WTC11 (cell line): ENCODE data around the gene GID8. TPM values are rescaled to one million over a fixed set of nuclear protein-coding genes. Genes with fewer than 3 reads are reported as not detected.

ENCODE experiments used
- ATAC-seq: fragments of 200-7000 bp; cut with Tn5 transposase; 2 replicates; pipeline ENCODE4 v1.10.0; 2021; ENCODE audit warnings: mild to moderate bottlenecking, moderate library complexity
- CTCF ChIA-PET: fragments of 300-600 bp; sonication (Branson Sonifier 250); formaldehyde crosslinking; loops from one replicate; lab custom pipeline; 2021; ENCODE audit warnings: antibody characterized with exemption; lab: Charles Lee
- POLR2A ChIA-PET: fragments of 350-600 bp; sonication (Branson Sonifier 250); formaldehyde crosslinking; loops from one replicate; lab custom pipeline; 2021; ENCODE audit warnings: antibody characterized with exemption; lab: Charles Lee
- DNase-seq: peaks from one replicate; pipeline ENCODE4 v3.0.0; 2021; ENCODE audit warnings: low spot score
- H3K27ac Mint-ChIP-seq: 2 replicates; pipeline ENCODE4 v1.8.0; 2021; ENCODE audit warnings: mixed read lengths
- H3K27me3 Mint-ChIP-seq: 2 replicates; pipeline ENCODE4 v1.8.0; 2021; ENCODE audit warnings: low read depth, mild to moderate bottlenecking, moderate library complexity, mixed read lengths
- H3K36me3 Mint-ChIP-seq: 2 replicates; pipeline ENCODE4 v1.8.0; 2021; ENCODE audit warnings: mixed read lengths
- H3K4me1 Mint-ChIP-seq: 2 replicates; pipeline ENCODE4 v1.8.0; 2022; ENCODE audit warnings: mixed read lengths
- H3K4me3 Mint-ChIP-seq: 2 replicates; pipeline ENCODE4 v1.8.0; 2021; ENCODE audit warnings: mild to moderate bottlenecking, moderate library complexity, mixed read lengths
- H3K9me3 Mint-ChIP-seq: 2 replicates; pipeline ENCODE4 v1.8.0; 2021; ENCODE audit warnings: mixed read lengths
- ATF1 ChIP-seq: sonication (generic); formaldehyde crosslinking; IDR thresholded peaks from 2 replicates; pipeline ENCODE4 v1.8.1; 2023; ENCODE audit warnings: mild to moderate bottlenecking, moderate library complexity, missing genetic modification reagents
- CDX4 ChIP-seq: fragments of 250-450 bp; sonication (Bioruptor Pico); IDR thresholded peaks from 2 replicates; pipeline ENCODE4 v1.9.0; 2021; ENCODE audit warnings: moderate library complexity, mild to moderate bottlenecking, inconsistent platforms, borderline replicate concordance
- E2F4 ChIP-seq: sonication (generic); formaldehyde crosslinking; IDR thresholded peaks from 2 replicates; pipeline ENCODE4 v1.8.1; 2022; ENCODE audit warnings: low read depth, mild to moderate bottlenecking, moderate library complexity, missing genetic modification reagents, borderline replicate concordance
- ERG ChIP-seq: fragments of 250-450 bp; sonication (Bioruptor Pico); IDR thresholded peaks from 2 replicates; pipeline ENCODE4 v1.8.0; 2021; ENCODE audit warnings: mild to moderate bottlenecking
- ESRRA ChIP-seq: sonication (generic); formaldehyde crosslinking; IDR thresholded peaks from 2 replicates; pipeline ENCODE4 v1.8.1; 2022; ENCODE audit warnings: mild to moderate bottlenecking, missing genetic modification reagents, borderline replicate concordance
- FOXP4 ChIP-seq: sonication (generic); formaldehyde crosslinking; IDR thresholded peaks from 2 replicates; pipeline ENCODE4 v1.8.0; 2022; ENCODE audit warnings: mild to moderate bottlenecking, missing genetic modification reagents
- GRHL2 ChIP-seq: fragments of 250-450 bp; sonication (Bioruptor Pico); IDR thresholded peaks from 2 replicates; pipeline ENCODE4 v1.8.0; 2022; ENCODE audit warnings: mild to moderate bottlenecking, moderate library complexity; ENCODE audit not compliant: insufficient replicate concordance, severe bottlenecking
- IRF1 ChIP-seq: sonication (generic); formaldehyde crosslinking; IDR thresholded peaks from 2 replicates; pipeline ENCODE4 v1.8.0; 2023; ENCODE audit warnings: missing genetic modification reagents
- JAZF1 ChIP-seq: fragments of 250-450 bp; sonication (Bioruptor Pico); IDR thresholded peaks from 2 replicates; pipeline ENCODE4 v1.9.0; 2021; ENCODE audit warnings: moderate library complexity, mild to moderate bottlenecking, inconsistent platforms
- KAT7 ChIP-seq: sonication (generic); formaldehyde crosslinking; IDR thresholded peaks from 2 replicates; pipeline ENCODE4 v1.8.1; 2023; ENCODE audit warnings: missing genetic modification reagents, mild to moderate bottlenecking, borderline replicate concordance
- MAX ChIP-seq: sonication (generic); formaldehyde crosslinking; IDR thresholded peaks from 2 replicates; pipeline ENCODE4 v1.8.0; 2022; ENCODE audit warnings: mild to moderate bottlenecking, missing genetic modification reagents
- NFATC4 ChIP-seq: fragments of 250-450 bp; sonication (Bioruptor Pico); IDR thresholded peaks from 2 replicates; pipeline ENCODE4 v1.9.0; 2021; ENCODE audit warnings: mild to moderate bottlenecking
- NFE2L1 ChIP-seq: sonication (generic); formaldehyde crosslinking; IDR thresholded peaks from 2 replicates; pipeline ENCODE4 v1.8.1; 2023; ENCODE audit warnings: missing genetic modification reagents
- NR1H2 ChIP-seq: sonication (generic); formaldehyde crosslinking; IDR thresholded peaks from 2 replicates; pipeline ENCODE4 v1.9.0; 2021; ENCODE audit warnings: mild to moderate bottlenecking, moderate library complexity, missing genetic modification reagents
- NR2C2 ChIP-seq: sonication (generic); formaldehyde crosslinking; IDR thresholded peaks from 2 replicates; pipeline ENCODE4 v1.8.0; 2022; ENCODE audit warnings: mild to moderate bottlenecking, missing genetic modification reagents
- NR3C1 ChIP-seq: sonication (generic); formaldehyde crosslinking; conservative IDR thresholded peaks from 2 replicates; pipeline ENCODE4 v1.8.1; 2023; ENCODE audit warnings: low read depth, mild to moderate bottlenecking, missing genetic modification reagents
- OVOL2 ChIP-seq: fragments of 250-450 bp; sonication (Bioruptor Pico); IDR thresholded peaks from 2 replicates; pipeline ENCODE4 v1.9.0; 2021; ENCODE audit warnings: mild to moderate bottlenecking, borderline replicate concordance
- PREB ChIP-seq: sonication (generic); formaldehyde crosslinking; IDR thresholded peaks from 2 replicates; pipeline ENCODE4 v1.8.1; 2022; ENCODE audit warnings: mild to moderate bottlenecking, missing genetic modification reagents, moderate library complexity, borderline replicate concordance
- TCF7 ChIP-seq: sonication (generic); formaldehyde crosslinking; IDR thresholded peaks from 2 replicates; pipeline ENCODE4 v1.8.0; 2022; ENCODE audit warnings: mild to moderate bottlenecking, low read depth, missing genetic modification reagents, moderate library complexity
- TEAD1 ChIP-seq: sonication (generic); formaldehyde crosslinking; IDR thresholded peaks from 2 replicates; pipeline ENCODE4 v1.8.0; 2022; ENCODE audit warnings: mild to moderate bottlenecking, missing genetic modification reagents
- TEAD4 ChIP-seq: sonication (generic); formaldehyde crosslinking; IDR thresholded peaks from 2 replicates; pipeline ENCODE4 v1.8.0; 2022; ENCODE audit warnings: mild to moderate bottlenecking, missing genetic modification reagents
- USF1 ChIP-seq: sonication (generic); formaldehyde crosslinking; IDR thresholded peaks from 2 replicates; pipeline ENCODE4 v1.8.0; 2022; ENCODE audit warnings: mild to moderate bottlenecking, missing genetic modification reagents
- USF2 ChIP-seq: sonication (generic); formaldehyde crosslinking; IDR thresholded peaks from 2 replicates; pipeline ENCODE4 v1.8.1; 2023; ENCODE audit warnings: mild to moderate bottlenecking, missing genetic modification reagents, moderate library complexity
- ZNF671 ChIP-seq: fragments of 250-450 bp; sonication (Bioruptor Pico); IDR thresholded peaks from 2 replicates; pipeline ENCODE4 v1.8.0; 2021; ENCODE audit warnings: mild to moderate bottlenecking
- total RNA-seq: library from RNA; stranded (reverse); gene quantifications from 3 replicates; pipeline ENCODE4 v1.2.3, GENCODE V29; 2021

Gene GID8
- total RNA-seq, 1 experiment from 2014 or later, result 70.2 TPM

- no peak for TF ChIP-seq USF2
- no peak for TF ChIP-seq ERG (CRISPR knock-in tag)
- TF ChIP-seq TEAD1 (CRISPR knock-in tag), result no peak
- no peak for TF ChIP-seq PREB (CRISPR knock-in tag)
- TF ChIP-seq NR1H2 (CRISPR knock-in tag), result no peak
- no peak for TF ChIP-seq NFATC4 (CRISPR knock-in tag)
- TF ChIP-seq KAT7 (CRISPR knock-in tag), result no peak
- no peak for TF ChIP-seq FOXP4 (CRISPR knock-in tag)
Measured at GRCh38 chr20:62951896-62952372, 14.0 kb downstream of the GID8 start (continued).

GRCh38 chr20:62952373-62952967 lies 14.5 kb downstream of the GID8 start, which contains the start of gene SLC17A9:
Gene SLC17A9, plus strand, starts transcription at chr20:62952709. Its CDS starts 122 bp downstream, at chr20:62952831.
- ChIA-PET CTCF (interaction anchor here (0.6 to 3.7 kb wide), 10 partner anchors 12 to 567 kb away, joined by 3 to 24 read pairs (median 4); partner anchors contain the start of gene TCFL5), POLR2A (no interaction called here)
- H3K4me1 Mint-ChIP-seq, result peaks cover 17% of the 10 kb centered on the region
- ATAC-seq (peak; percentile 75), DNase-seq (peak; percentile 74)
- H3K27ac Mint-ChIP-seq, result peak within 1 kb of the TSS; percentile 80
- H3K9me3 Mint-ChIP-seq, result no peaks in the 10 kb centered on the region
- peaks cover 31% of the 10 kb centered on the region for H3K36me3 Mint-ChIP-seq
- no peaks in the 10 kb centered on the region for H3K27me3 Mint-ChIP-seq
- H3K4me3 Mint-ChIP-seq, result peak within 1 kb of the TSS; percentile 65
- no peak for TF ChIP-seq OVOL2
- 0 out of 2 replicates have a peak, but pooled peaks have one; percentile 72 for TF ChIP-seq FOXP4 (CRISPR knock-in tag)
- peak; percentile 68 for TF ChIP-seq MAX (CRISPR knock-in tag)
- no peak for TF ChIP-seq TCF7
- no peak for TF ChIP-seq ATF1 (CRISPR knock-in tag)
- no peak for TF ChIP-seq GRHL2
- TF ChIP-seq NR3C1 (CRISPR knock-in tag), result no peak
- TF ChIP-seq JAZF1 (CRISPR knock-in tag), result no peak
- TF ChIP-seq NR2C2 (CRISPR knock-in tag), result no peak
- 0 out of 2 replicates have a peak, but pooled peaks have one; percentile 9 for TF ChIP-seq USF1 (CRISPR knock-in tag)
- no peak for TF ChIP-seq ZNF671 (CRISPR knock-in tag)
- no peak for TF ChIP-seq CDX4
- TF ChIP-seq TEAD4 (CRISPR knock-in tag), result no peak
- no peak for TF ChIP-seq E2F4 (CRISPR knock-in tag)
- 0 out of 2 replicates have a peak, but pooled peaks have one; percentile 27 for TF ChIP-seq IRF1 (CRISPR knock-in tag)
- no peak for TF ChIP-seq ESRRA
- no peak for TF ChIP-seq NFE2L1
